Right ventricle myocardium inferior (tissue), 1 donor: Measurements from ENCODE around the gene CCDC60. TPM values are rescaled to one million over a fixed set of nuclear protein-coding genes. Genes with fewer than 3 reads are reported as not detected.

Experiments
- ATAC-seq: fragments of 200-7000 bp; cut with Tn5 transposase; one replicate; pipeline ENCODE4 v1.9.1; 2020; ENCODE audit warnings: mild to moderate bottlenecking, moderate library complexity
- DNase-seq: peaks from one replicate; pipeline ENCODE4 v3.0.0; 2021; ENCODE audit errors: missing footprints
- intact Hi-C: fragments of 100-400 bp; cut with DNase I; formaldehyde crosslinking; loops from one replicate; pipeline ENCODE4 v1.11.0; 2022
- total RNA-seq: library from RNA; stranded (reverse); fragmentation: NEBNext Ultra II Directional; extraction: Animal tissue kit (Norgen Biotek cat#: 25700); gene quantifications from one replicate; pipeline ENCODE4 v1.2.1, GENCODE V29; 2021
- donor health status: DM: no; HTN: yes; CAD: no; lungs with severe emphysema.

The CCDC60 gene
- total RNA-seq, 1 donor from 2014 or later, result not detected

DNA sequence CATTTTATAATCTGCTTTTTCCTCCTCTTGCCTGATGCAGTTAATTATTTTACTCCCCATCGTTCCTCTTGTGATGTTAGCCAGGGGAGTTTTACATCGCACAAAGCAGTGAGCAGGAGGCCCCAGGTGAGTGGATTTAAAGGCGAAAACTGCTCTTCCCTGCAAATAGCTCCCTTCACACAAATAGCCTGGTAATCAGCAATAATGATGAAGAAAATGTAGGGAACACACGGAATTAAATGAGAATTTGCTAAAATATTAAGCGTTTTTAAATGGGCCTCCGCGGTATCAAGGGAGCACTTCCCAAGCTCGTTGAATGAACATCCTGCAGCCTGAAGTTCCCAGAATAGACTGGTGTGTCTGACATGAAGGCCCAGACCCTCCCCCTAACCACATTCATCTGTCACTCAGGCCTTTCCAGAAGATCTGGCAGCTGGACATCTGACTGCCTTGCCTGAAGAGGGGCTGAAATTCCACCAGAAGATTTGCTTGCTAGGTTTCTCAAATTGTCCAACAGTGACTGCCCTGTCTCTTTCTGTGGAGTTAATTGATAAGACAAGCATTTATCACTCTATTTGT, 127.2 kb downstream of the CCDC60 start:
- ATAC-seq (peak; percentile 67), DNase-seq (no peak)
- intact Hi-C loops, result no loop called here

DNA sequence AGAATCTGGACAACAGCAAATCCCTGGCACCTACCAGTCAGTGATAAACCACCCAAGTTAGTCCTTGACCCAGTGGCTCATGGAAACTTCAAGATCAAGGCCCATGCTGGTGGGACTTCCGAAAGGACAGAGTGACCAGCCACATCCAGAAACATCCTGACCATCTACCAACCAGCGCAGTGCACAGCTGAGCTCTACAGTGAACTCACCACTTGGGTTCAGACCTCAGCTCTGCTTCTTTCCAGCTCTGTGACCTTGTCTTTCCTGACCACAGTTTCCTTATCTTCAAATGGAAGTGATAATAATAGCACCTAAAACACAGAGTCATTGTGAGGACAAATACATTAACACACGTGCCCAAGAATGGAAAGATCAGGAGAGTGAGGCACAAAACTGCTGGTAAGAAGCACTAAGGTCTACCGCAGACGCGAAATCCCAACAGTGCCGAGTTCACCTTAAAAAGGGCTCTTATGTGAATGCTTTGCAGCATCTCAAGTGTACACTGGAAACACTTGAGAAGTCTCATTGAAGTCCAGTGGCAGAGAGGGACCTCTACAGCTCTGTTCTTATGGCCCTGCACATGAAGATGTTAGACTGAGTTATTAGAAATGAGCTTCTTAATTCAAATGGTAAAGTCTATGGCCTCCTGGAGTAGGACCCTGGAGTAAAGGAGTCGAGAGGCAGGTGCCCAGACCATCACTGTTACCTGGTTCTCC, 128.8 kb downstream of the CCDC60 start:
- intact Hi-C loops, result no loop called here
- ATAC-seq (no peak), DNase-seq (no peak)

DNA sequence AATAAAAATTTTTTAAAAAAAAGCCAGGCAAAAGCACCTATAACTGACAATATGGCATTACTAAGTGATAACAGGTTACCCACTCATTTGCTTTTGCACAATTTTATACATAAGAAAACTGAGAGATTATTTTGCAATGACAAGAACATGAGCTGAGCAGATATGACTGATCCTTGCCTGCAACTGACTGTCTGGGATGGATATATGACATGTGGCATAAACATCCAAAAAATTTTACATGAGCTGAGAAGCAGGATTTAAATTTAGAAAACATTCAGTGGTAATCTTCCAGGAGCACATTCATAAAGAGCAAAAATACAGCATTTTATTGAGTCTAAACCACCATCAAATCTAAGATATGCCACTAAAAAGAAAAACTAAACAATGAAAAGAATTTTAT, 133.8 kb downstream of the CCDC60 start:
- DNase-seq (no peak), ATAC-seq (no peak)
- intact Hi-C loops, result no loop called here

DNA sequence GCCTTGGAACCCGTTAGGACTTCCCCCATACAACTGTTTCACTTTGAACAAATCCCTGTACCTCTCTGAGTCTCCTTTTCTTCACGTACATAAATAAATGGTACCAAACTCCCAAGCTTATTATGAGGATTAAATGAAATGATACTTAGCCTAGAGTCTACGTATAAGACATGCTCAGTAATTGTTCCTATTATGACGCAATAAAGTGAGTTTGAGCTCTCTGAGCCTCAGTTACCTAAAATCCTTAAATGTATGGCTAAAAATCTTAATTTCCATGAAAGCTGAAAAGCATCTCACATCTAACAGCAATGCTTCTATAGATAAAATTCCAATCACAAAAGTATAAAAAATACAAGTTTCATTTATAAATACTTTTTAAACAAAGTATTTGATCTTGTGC, 141.1 kb downstream of the CCDC60 start:
- no peak for DNase-seq
- intact Hi-C loops, result no loop called here
- no peak for ATAC-seq

DNA sequence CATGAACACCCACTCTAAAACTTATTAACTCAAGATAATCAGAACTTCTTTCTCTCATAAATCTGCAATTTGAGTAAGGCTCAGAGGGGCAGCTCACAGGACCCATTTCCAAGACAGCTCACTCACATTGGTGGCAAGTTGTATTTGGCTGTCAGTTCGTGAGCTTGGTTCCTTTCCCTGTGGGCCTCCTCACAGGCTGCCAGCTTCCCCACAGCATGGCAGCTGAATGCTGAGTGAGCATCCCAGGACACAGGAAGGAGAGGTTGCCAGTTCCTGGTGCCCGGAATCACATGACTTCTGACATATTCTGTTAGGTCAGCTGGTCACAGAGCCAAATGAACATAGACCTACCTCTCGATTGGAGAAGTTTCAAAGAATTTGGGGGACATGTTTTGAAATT, 142.4 kb downstream of the CCDC60 start:
- ATAC-seq (no peak), DNase-seq (no peak)
- intact Hi-C loops, result no loop called here

DNA sequence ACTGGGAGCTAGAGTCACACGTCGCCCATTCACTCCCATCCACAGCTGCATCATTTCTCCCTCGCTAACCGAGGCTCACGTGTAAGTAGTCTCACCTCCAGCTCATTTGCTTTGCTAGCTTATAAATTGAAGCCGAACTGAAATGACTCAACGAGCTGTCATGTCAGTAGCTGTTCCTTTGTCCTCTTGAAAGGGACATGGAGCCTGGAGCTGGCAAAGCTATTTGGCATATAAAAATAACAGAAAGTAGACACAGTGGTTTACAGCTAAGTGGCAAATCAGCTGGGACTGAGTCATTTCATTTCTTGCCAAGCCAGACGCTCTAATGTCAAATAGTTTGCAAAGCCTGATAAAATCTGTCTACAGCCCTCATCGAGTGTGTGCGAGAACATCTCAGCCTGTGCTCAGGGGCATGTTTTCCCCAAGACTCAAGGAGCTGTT, 144.6 kb downstream of the CCDC60 start:
- ATAC-seq, result peak; percentile 64
- intact Hi-C loops, result no loop called here
- no peak for DNase-seq

DNA sequence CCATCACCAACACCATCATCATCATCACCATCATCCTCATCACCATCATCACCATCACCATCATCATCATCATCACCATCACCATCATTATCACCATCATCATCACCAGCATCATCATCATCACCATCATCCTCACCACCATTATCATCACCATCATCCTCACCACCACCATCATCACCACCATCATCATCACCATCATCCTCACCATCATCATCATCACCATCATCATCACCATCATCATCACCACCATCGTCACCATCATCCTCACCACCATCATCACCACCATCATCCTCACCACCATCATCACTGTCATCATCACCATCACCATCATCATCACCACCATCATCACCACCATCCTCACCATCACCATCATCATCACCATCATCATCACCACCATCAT, 146.0 kb downstream of the CCDC60 start:
- DNase-seq (no peak), ATAC-seq (no peak)
- intact Hi-C loops, result no loop called here

DNA sequence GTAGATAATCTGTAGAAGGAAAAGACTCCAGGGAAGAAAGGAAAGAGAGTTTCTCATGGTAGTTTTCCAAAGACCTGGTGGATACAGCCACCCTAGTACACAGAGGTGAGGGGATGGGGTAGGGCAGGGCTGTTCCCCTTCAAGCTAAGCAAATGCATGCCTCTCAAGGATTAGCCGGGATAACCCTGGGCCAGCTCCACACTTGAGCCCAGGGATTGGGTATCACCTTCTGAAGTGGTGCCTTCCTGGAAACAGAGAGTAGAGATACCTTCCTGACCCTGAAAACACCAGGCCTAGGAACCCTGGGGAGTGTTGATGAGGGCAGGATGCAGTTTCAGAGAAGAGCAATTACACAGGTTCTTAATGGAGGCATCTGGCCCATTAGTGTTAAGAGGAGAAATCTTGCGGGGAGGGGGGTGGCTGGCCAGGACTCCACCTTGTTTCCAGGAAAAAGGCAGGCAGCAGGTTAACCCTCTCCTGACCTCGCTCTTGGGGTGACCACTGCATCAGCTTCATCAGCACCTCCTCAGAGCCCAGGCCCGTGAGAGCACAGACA, 152.1 kb downstream of the CCDC60 start:
- intact Hi-C loops, result no loop called here
- ATAC-seq, result no peak
- DNase-seq, result no peak

DNA sequence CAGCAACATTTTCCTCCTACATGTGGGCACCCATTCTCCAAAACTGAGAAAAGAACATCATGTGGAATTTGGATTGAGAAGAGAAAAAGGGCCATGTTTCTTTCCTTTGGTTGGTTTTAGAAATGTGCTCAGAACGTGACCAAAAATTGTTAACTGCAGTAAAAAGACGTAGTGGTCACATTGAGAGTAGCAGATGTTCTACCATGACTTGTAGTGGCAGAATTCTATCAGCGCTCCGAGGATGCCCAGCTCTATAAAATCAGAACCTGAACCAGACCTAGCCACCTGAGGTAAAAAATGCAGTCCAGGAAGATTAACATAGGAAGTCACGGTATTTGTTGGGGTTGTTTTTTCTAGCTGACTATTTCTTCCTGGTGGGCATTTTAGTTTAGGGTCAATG, 157.3 kb downstream of the CCDC60 start:
- DNase-seq (no peak), ATAC-seq (no peak)
- intact Hi-C loops, result no loop called here

DNA sequence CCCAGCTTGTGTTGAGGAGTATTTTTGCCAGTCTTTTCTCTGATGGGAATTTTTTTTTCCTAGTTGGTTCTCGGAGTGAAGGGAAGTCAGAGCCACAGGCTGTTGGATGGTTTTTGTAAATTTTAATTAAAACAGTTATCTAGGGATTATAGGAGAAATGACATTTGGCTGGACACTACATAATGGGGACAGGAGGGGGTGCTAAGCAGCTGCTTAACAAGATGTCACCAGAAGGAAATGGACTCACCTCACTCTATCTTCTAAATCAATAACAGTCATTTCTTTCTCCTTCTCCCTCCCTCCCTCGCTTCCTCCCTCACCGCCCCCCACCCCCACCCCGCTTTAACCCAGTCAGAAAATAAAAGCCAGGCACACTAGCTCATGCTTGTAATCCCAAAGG, 165.7 kb downstream of the CCDC60 start:
- DNase-seq (no peak), ATAC-seq (no peak)
- intact Hi-C loops, result no loop called here

DNA sequence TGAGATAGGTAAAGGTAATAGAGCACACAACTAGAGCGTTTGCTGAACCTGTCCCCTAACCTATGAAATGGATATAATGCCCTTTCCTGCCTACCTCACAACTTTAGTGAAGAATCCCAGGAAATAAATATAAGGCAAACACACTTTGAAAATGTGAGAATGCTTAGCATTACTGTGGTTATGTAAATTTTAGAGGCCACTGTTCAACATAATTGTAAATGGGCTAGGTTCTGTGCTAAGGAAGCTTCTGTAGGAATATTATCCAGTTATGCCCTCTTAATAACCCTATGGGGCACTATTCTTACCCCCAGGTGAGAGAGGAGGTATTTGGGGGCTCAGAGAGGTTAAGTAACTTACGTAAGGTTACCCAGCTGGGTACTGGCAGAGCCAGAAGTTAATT, 166.5 kb downstream of the CCDC60 start:
- intact Hi-C loops, result no loop called here
- DNase-seq, result no peak
- no peak for ATAC-seq

DNA sequence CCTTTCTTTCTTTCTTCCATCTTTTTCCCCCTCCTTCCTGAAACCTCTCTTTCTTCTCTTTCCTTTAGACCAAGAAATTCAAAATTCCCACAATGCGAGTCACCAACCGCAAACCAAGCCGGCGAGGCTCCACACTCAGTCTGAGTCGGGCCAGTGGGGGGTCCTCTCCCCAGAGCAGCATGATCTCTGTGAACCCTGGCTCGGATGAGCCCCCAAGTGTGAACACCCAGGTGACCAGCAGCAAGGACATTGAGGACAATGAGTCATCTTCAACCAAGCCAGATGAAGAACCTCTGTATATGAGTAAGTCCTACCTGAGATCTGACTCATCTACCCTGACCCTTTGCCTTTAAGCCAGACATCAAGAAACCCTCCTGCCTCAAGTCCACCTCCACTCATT, 170.5 kb downstream of the CCDC60 start:
- DNase-seq, result no peak
- ATAC-seq, result no peak
- intact Hi-C loops, result no loop called here

DNA sequence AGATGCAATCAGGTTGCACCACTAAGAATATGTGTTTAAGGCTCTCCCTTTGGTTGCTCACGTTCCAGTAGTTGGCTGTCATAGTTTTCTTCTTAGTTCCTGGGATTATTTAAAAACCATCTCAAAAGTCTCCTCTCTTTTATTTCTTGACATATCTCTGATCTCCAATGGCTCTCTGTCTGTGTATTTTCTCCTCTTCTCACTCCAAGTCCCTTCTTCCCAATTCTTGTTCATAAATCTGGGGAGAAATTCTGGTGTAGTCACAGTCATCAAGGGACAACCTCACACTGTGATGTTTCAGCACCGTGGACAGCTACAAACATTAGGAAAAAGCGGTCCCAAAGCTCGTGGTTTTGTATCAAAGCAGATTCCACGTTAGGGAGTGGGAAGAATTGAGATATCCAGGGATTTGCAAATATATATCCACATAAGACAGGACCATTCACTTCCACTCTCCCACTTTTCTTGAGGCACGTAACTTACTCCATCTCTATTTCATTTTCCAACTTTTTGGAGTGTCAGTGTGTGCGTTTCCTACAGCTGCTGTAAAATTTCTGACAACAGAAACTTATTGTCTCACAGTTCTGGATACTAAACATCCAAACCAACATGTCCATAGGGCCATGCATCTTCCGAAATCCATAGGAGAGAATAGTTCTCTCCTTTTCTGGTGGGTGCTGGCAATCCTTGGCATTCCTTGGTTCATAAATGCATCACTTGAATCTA, 178.4 kb downstream of the CCDC60 start:
- no peak for DNase-seq
- ATAC-seq, result no peak

DNA sequence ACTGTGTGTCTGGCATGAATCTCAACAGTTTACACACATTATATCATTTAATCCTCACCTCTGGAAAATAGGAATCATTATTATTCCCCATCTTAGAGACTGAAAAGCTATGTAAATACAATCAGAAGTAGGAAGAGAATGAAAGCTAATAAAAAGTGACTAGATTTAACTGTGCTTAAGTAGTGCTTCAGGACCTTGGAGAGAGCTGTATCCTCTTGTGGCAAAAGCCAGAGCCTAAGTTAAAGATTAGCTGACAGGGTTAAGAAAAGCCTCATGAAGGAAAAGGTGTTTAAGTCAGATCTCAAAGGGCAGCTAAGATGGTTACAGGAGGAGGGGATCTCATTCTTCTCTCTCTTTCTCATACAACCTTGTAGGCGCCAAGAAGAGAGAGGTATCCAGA, 193.7 kb downstream of the CCDC60 start:
- intact Hi-C loops, result no loop called here
- no peak for ATAC-seq
- DNase-seq, result no peak

More for the DNA sequence above, 178.4 kb downstream of the CCDC60 start:
- intact Hi-C loops, result no loop called here

DNA sequence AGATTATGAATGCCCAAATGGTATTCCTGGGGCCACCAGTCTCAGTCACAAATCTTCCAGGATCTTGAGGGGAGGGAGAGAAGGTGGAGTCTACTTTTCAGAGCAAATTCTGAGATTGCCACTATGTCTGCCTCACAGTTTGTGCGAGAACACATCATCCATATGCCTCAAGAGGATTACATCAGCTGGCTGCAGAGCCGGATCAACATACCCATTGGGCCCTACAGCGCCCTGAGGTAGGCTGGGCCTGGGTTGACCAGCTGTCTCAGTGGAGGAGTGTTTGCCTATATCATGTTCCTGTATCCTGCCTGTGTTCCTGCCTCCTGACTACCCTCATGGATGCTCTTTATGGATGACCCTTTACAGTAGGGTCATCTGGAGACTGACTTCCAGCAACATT, 205.9 kb downstream of the CCDC60 start:
- intact Hi-C loops, result no loop called here
- DNase-seq (no peak), ATAC-seq (no peak)

DNA sequence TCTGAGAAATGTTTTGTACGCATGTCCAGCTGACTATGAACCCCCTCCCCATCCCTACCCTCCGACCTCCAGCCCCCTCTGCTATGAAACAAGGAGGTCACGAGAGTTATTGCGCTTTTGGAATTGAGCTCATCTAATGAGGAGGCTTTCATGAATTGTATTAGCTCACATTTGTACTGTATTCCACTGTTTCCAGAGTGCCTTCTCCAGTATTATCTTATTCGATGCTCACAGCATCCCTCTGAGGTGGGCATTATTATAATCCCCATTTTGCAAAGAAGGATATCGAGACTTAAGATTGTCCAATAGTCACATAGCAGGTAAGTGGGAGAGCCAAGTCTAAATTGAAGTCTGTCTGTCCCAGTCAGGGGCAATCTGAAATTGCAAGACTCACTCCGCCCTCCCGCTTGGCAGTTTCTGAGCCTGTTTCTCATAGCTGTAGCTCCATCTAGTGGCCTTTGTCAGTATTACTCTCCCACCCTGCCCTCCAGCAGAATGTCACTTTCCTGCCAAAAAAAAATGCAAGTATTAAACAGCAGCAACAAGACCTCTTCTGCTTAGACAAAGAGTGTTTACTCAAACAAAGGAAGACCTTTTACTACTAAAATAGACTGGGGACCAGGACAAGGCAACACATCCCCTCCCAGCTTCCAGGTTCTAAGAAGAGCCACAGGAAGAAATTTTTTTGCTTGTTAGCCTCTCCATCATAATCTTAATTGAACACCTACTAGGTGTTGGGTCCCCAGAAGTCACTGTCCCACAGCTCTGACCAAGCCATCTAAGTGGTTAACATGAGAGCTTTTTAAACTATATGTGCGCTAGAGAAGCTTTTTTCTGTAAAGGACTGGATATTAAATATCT, 210.5 kb downstream of the CCDC60 start:
- ATAC-seq (peak; percentile 59), DNase-seq (no peak)
- intact Hi-C loops, result loop anchor here (2.0 to 5.0 kb wide), 3 partner anchors 100 to 566 kb away; no protein-coding TSS in a partner anchor

DNA sequence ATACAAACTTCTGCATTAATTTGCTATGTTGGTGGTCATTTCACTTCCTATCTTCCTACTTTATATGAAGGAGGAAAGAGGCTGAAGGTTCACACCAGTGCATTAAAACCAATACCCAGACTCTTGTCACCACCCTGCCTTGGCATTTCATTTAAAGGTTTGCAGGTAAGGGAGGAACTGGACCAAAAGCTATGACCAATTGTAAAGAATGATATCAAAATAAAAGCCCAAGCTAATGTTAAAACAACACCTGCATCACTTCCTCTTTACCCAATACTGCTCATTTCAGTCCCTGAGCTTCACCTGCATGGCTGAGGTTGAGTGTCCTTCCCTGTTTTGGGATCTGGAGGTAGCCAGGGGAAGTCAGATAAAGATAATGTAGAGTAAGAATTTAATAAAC, 211.8 kb downstream of the CCDC60 start:
- ATAC-seq (no peak), DNase-seq (no peak)

DNA sequence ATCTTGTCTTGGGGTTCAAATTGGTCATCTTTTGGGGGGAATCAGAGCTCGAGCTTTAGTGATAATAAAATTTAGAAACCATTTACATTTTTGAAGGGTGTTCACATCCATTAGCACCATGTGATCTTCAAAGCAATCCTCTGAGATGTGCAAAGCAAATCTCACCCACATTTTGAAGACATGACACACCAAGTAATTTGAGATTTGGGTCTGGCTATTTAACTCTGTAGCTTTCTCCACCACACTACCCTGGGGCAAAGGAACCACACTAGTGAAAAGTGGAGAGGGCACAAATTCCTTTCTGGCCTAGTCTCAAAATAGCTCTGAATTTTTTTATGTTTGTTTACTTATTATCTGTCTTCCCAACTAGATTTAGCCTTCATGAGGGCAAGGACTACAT, 212.5 kb downstream of the CCDC60 start:
- intact Hi-C loops, result loop anchor here (5.0 kb wide), 1 partner anchor 430 kb away; no protein-coding TSS in a partner anchor
- ATAC-seq, result no peak

More for the DNA sequence above, 211.8 kb downstream of the CCDC60 start:
- intact Hi-C loops, result loop anchor here (5.0 kb wide), 1 partner anchor 429 kb away; no protein-coding TSS in a partner anchor

DNA sequence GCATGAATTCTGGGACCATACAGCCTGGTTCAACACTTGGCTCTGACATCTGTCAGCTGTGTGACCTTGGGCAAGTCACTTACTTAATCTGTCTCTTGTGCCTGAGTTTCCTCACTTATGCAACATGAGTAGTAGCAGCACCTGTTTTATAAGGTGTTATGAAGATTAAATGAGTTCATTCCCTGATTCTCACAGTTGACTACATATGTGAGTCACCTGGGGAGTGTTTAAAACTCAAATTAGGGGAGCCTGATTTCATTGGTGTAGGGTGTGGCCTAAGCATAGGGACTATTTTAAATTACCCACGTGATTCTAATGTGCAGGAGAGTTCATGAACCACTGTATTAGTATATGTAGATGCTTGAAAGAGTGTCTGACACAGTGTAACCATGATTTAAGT, 222.3 kb downstream of the CCDC60 start:
- intact Hi-C loops, result no loop called here
- ATAC-seq (no peak), DNase-seq (no peak)

More for the DNA sequence above, 212.5 kb downstream of the CCDC60 start:
- DNase-seq, result no peak
